ENCODE measurements around the gene LMBRD2. TPM values are rescaled to one million over a fixed set of nuclear protein-coding genes. Genes with fewer than 3 reads are reported as not detected.

Gene LMBRD2
- total and polyA plus RNA-seq, 2 donors (not counting 3 experiments of a cell fraction or from before 2014, with no cell fraction given), result 1.2 to 5.2 TPM

DNA sequence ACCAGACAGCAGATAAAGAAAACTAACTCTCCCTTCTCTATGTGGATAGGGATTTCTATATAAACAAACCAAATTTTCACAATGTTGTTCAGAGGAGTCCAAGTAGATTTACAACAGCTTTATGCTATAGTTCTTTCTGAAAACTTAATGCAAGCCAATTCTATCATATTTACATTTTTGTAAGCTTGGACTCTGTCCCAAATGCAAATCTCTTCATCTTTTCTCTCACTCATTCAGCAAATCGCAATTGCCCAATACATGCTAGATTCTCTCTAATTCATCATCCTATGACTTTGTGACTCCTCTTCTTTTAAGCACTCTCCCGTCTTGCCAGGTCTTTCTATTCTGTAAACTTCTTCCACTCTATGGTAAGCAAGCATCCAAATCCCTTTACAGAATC lies 45.9 kb downstream of the LMBRD2 start:
- H3K4me2 ChIP-seq (ENCODE audit: insufficient read depth, low read length), result no peak overlapping the region
- no peaks in the 10 kb centered on the region for H3K9me3 ChIP-seq (replicated peaks; ENCODE audit: control insufficient read depth, insufficient read depth, low read length)
- H3K4me1 ChIP-seq (ENCODE audit: control insufficient read depth, extremely low read depth, insufficient read depth, low read length), result no peaks in the 10 kb centered on the region
- intact Hi-C loops (cut with micrococcal nuclease), result no loop called here
- TF ChIP-seq GATA2 (IDR thresholded peaks at IDR 0.05; ENCODE audit: insufficient read depth, insufficient read length, low read depth, low read length) (no peak), POLR2A (IDR thresholded peaks at IDR 0.05; ENCODE audit: low read depth, low read length) (no peak), FOS (IDR thresholded peaks at IDR 0.05; ENCODE audit: borderline replicate concordance, insufficient read depth, low read length) (no peak), POLR2AphosphoS5 (IDR thresholded peaks at IDR 0.05; ENCODE audit: insufficient read depth, low read depth, low read length) (no peak), MYC (IDR thresholded peaks at IDR 0.05; ENCODE audit: low read depth, low read length) (no peak), EZH2 (IDR thresholded peaks at IDR 0.05; ENCODE audit: borderline replicate concordance, low read depth, low read length, severe bottlenecking) (no peak), JUN (IDR thresholded peaks at IDR 0.05; ENCODE audit: borderline replicate concordance, insufficient read depth, insufficient read length, low read depth) (no peak)
- TF ChIP-seq, protein P1, sequence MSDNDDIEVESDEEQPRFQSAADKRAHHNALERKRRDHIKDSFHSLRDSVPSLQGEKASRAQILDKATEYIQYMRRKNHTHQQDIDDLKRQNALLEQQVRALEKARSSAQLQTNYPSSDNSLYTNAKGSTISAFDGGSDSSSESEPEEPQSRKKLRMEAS (IDR thresholded peaks at IDR 0.05; ENCODE audit: insufficient read depth, insufficient read length), result no peak
- TF ChIP-seq, protein P2, sequence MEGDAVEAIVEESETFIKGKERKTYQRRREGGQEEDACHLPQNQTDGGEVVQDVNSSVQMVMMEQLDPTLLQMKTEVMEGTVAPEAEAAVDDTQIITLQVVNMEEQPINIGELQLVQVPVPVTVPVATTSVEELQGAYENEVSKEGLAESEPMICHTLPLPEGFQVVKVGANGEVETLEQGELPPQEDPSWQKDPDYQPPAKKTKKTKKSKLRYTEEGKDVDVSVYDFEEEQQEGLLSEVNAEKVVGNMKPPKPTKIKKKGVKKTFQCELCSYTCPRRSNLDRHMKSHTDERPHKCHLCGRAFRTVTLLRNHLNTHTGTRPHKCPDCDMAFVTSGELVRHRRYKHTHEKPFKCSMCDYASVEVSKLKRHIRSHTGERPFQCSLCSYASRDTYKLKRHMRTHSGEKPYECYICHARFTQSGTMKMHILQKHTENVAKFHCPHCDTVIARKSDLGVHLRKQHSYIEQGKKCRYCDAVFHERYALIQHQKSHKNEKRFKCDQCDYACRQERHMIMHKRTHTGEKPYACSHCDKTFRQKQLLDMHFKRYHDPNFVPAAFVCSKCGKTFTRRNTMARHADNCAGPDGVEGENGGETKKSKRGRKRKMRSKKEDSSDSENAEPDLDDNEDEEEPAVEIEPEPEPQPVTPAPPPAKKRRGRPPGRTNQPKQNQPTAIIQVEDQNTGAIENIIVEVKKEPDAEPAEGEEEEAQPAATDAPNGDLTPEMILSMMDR (IDR thresholded peaks at IDR 0.05; ENCODE audit: extremely low read depth in 1 of 2, insufficient read depth in 1 of 2, low read depth in 1 of 2, low read length in 2 of 2), result no peak
- no peaks in the 10 kb centered on the region for H4K20me1 ChIP-seq (replicated peaks; ENCODE audit: control insufficient read depth, extremely low read depth, insufficient read depth, low read length)
- no peaks in the 10 kb centered on the region for H3K27me3 ChIP-seq (ENCODE audit: control insufficient read depth in 2 of 2, insufficient read depth in 2 of 2, low read length in 2 of 2)
- no TSS peak for BruUV-seq (replicated peaks)
- H3K9ac ChIP-seq (replicated peaks; ENCODE audit: extremely low read depth, insufficient read depth, low read length), result no peak overlapping the region
- ChIA-PET POLR2A (no interaction called here), CTCF (interaction anchor here (0.9 to 1.7 kb wide), 3 partner anchors 13 to 26 kb away, joined by 3 to 8 read pairs (median 4); no protein-coding TSS in a partner anchor)
- H3K79me2 ChIP-seq (ENCODE audit: control insufficient read depth, insufficient read depth, low read length), result no peaks in the 10 kb centered on the region
- H2AFZ ChIP-seq (ENCODE audit: low read depth, low read length), result no peak overlapping the region
- no peaks in the 10 kb centered on the region for H3K9me1 ChIP-seq (replicated peaks; ENCODE audit: control insufficient read depth, extremely low read depth, insufficient read depth, low read length)
- DNase-seq (ENCODE audit: low read depth, low spot score) (no peak), FAIRE-seq (no peak)
- dilution Hi-C loops (cut with MboI; ENCODE audit: extremely low pct_ligation_motif_present, low sequenced_read_pairs), result no loop called here
- H3K4me3 ChIP-seq (replicated peaks in 1 of 3; ENCODE audit: insufficient read depth in 1 of 3, low read depth in 1 of 3, low read length in 3 of 3), result no peak overlapping the region
- no peak overlapping the region for H3K27ac ChIP-seq (ENCODE audit: insufficient read depth, low read depth, low read length)
- no peaks in the 10 kb centered on the region for H3K36me3 ChIP-seq (ENCODE audit: control insufficient read depth in 2 of 2, extremely low read depth in 1 of 2, insufficient read depth in 2 of 2, low read length in 2 of 2)

All from endothelial cell of umbilical vein (primary cell).